Right atrium auricular region (tissue), 2 donors: ENCODE results near the gene XYLB. TPM values are rescaled to one million over a fixed set of nuclear protein-coding genes. Genes with fewer than 3 reads are reported as not detected.
A peak's percentile ranks its signal among the peaks of the same experiment; 100 is the strongest.

Source experiments
- DNase-seq: peaks from one replicate; pipeline ENCODE4 v3.0.0-alpha.2; 2019; ENCODE audit warnings: low spot score
- H3K27ac ChIP-seq, 2 donors: fragments of 200-600 bp; sonication (generic); 1 replicate in 1 of 2; 2 replicates in 1 of 2; pipeline ENCODE4 v1.5.1; 2016 to 2019
- H3K27me3 ChIP-seq, 2 donors: fragments of 200-600 bp; sonication (generic); one replicate each; pipeline versions ENCODE4 v1.5.1 to v1.6.0; 2017 to 2019
- H3K36me3 ChIP-seq: fragments of 200-600 bp; sonication (generic); one replicate; pipeline ENCODE4 v1.5.1; 2016
- H3K4me1 ChIP-seq, 2 donors: fragments of 200-600 bp; sonication (generic); one replicate each; pipeline versions ENCODE4 v1.5.1 to v1.6.0; 2017 to 2019
- H3K4me3 ChIP-seq, 2 donors: fragments of 200-600 bp; sonication (generic); 1 replicate in 1 of 2; 2 replicates in 1 of 2; pipeline ENCODE4 v1.5.1; 2017 to 2019; ENCODE audit warnings: mild to moderate bottlenecking in 1 of 2, moderate library complexity in 1 of 2
- H3K9me3 ChIP-seq, 2 donors: fragments of 200-600 bp; sonication (generic); one replicate each; pipeline ENCODE4 v1.5.1; 2019
- total RNA-seq, 2 donors: library from RNA; depleted of rRNA; stranded (reverse); fragments of >200 nt; gene quantifications; one replicate each; pipeline ENCODE4 v1.1.0, GENCODE V29; 2016
- TF ChIP-seq, protein P1 (sequence below), 2 donors: fragments of 200-600 bp; sonication (generic); IDR thresholded peaks; one replicate each; pipeline ENCODE4 v1.5.1; 2019; ENCODE audit warnings: antibody characterized with exemption in 2 of 2

The XYLB gene
- total RNA-seq, 2 donors from 2014 or later: 0.70 to 0.79 TPM

DNA sequence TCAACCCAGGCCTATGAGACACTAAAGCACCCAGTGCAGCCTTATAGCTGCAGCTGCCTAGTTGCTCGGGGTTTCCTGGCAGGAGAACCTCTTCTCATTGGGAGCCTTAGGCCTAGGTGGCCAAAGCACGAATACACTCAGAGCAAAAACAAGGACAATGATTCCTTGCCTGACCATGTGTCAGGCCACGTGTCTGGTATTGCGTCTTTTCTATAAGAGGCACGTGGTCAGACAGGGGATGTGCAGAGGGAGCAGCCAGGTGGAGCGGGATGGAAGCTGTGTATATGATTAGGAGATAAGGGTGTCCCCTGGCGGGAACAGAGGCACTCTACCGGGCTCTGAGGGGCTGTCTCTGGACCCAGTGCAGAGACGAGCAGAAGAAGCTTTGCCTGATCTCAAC lies 38.1 kb upstream of the XYLB start:
- TF ChIP-seq, protein P1, sequence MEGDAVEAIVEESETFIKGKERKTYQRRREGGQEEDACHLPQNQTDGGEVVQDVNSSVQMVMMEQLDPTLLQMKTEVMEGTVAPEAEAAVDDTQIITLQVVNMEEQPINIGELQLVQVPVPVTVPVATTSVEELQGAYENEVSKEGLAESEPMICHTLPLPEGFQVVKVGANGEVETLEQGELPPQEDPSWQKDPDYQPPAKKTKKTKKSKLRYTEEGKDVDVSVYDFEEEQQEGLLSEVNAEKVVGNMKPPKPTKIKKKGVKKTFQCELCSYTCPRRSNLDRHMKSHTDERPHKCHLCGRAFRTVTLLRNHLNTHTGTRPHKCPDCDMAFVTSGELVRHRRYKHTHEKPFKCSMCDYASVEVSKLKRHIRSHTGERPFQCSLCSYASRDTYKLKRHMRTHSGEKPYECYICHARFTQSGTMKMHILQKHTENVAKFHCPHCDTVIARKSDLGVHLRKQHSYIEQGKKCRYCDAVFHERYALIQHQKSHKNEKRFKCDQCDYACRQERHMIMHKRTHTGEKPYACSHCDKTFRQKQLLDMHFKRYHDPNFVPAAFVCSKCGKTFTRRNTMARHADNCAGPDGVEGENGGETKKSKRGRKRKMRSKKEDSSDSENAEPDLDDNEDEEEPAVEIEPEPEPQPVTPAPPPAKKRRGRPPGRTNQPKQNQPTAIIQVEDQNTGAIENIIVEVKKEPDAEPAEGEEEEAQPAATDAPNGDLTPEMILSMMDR (IDR thresholded peaks at IDR 0.05): no peak
- no peaks in the 10 kb centered on the region for H3K9me3 ChIP-seq
- H3K27ac ChIP-seq: no peak overlapping the region
- H3K4me1 ChIP-seq: no peaks in the 10 kb centered on the region
- no peak overlapping the region for H3K4me3 ChIP-seq
- H3K36me3 ChIP-seq: no peaks in the 10 kb centered on the region
- DNase-seq: no peak
- no peaks in the 10 kb centered on the region for H3K27me3 ChIP-seq

DNA sequence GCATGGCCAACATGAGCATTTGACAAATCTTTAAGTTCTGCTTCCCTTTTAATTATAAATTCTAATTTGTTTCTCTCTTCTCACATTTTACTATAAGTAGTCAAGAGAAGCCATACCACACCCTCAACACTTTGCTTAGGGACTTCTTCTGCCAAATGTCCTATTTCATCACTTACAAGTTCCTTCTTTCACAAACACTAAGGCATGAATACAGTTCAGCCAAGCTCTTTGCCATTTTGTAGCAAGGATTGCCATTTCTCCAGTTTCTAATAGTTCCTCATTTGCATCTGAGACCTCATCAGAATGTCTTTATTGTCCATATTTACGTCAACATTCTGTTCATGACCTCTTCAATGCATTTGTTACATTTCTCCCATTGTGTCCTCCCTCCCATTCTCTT lies 35.1 kb upstream of the XYLB start:
- H3K27me3 ChIP-seq: no peaks in the 10 kb centered on the region
- TF ChIP-seq, protein P1 (IDR thresholded peaks at IDR 0.05): no peak
- DNase-seq: no peak
- no peaks in the 10 kb centered on the region for H3K9me3 ChIP-seq
- no peaks in the 10 kb centered on the region for H3K4me1 ChIP-seq
- no peak overlapping the region for H3K27ac ChIP-seq
- H3K36me3 ChIP-seq: no peaks in the 10 kb centered on the region
- no peak overlapping the region for H3K4me3 ChIP-seq

DNA sequence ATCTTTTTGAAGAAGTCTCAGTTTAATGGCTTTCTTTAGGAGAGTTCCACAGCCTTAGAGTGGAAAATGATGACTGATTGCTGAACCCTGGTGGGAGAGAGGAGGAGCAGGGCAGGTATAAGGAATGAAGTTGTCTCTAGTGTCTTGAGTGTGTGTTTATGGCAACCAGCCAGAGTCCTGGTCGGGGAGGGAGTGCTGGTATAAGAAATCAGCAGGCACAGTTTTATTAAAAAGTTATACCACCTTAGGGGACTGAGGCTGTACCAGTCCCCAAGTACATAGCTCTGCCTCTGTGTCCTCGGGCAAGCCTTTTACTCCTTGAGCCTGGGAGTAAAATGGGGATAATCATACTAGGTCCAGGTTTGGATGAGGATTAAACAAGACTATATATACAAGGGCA lies 34.6 kb upstream of the XYLB start:
- TF ChIP-seq, protein P1 (IDR thresholded peaks at IDR 0.05): no peak

DNA sequence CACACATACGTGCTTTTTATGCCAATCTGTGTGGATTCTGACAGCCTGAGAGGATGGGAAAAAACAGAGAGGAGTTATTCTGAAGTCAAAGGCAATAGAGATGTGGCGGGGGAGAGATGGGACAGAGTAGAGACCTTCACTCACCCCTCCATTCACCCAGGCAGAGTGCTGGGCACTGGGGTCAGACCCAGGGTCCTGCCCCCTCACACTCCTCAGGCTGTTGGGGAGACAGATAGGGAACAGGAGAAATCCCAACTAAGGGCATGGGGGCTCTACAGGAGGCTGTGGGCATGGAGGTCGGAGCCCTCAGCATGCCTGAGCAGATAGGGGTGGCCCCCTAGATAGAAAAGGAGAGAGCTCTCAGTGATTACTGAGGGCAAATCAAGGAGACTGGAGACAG lies 34.2 kb upstream of the XYLB start:
- no peaks in the 10 kb centered on the region for H3K36me3 ChIP-seq
- TF ChIP-seq, protein P1 (IDR thresholded peaks at IDR 0.05): no peak
- no peak overlapping the region for H3K27ac ChIP-seq
- H3K4me1 ChIP-seq: no peaks in the 10 kb centered on the region
- no peak for DNase-seq
- no peaks in the 10 kb centered on the region for H3K27me3 ChIP-seq
- H3K4me3 ChIP-seq: no peak overlapping the region
- H3K9me3 ChIP-seq: no peaks in the 10 kb centered on the region

More for the DNA sequence above, 34.6 kb upstream of the XYLB start:
- Histone ChIP-seq H3K36me3 (no peaks in the 10 kb centered on the region), H3K27ac (no peak overlapping the region), H3K4me1 (no peaks in the 10 kb centered on the region), H3K9me3 (no peaks in the 10 kb centered on the region), H3K4me3 (no peak overlapping the region), H3K27me3 (no peaks in the 10 kb centered on the region)
- DNase-seq: peak; percentile 26

DNA sequence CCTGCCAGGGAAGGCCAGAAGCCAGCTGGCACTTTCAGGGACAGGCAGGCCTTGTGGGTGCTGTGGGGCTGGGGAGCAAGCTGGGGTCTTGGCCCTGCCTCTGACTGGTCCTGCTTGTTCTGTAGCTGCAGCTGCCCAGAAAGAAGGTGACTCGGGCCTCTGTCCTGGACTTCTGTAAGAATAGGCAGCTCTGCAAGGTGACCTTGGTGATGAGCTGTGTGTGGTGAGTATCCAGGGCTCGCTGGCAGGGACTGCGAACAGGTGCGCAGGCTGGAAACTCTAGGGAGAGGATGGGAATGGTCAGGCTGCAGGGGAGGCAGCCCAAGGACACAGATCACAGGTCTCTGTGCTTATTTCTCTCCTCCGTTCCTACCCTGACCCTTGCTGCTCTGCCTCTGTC lies 33.3 kb upstream of the XYLB start:
- peak; percentile 49 for DNase-seq
- Histone ChIP-seq H3K27me3 (no peaks in the 10 kb centered on the region), H3K4me3 (no peak overlapping the region), H3K4me1 (no peaks in the 10 kb centered on the region), H3K9me3 (no peaks in the 10 kb centered on the region), H3K36me3 (no peaks in the 10 kb centered on the region), H3K27ac (no peak overlapping the region)
- TF ChIP-seq, protein P1 (IDR thresholded peaks at IDR 0.05): no peak

DNA sequence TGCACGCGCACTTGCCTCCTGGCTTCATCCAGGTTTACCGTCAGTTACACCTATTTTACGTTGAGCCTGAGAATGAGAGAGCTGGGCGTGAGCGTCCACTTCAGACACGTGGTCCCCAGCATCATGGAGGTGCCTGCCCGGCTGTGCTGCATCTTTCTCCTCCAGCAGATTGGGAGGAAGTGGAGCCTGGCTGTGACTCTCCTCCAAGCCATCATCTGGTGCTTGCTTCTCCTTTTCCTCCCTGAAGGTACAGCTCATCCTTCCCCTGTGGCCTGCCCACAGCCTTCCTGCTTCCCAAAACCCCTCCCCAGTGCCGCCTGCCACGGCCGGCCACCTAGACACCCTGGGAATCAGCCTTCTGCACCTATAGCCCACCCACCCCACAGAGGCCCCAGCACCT lies 32.9 kb upstream of the XYLB start:
- no peaks in the 10 kb centered on the region for H3K27me3 ChIP-seq

More for the DNA sequence above, 32.9 kb upstream of the XYLB start:
- H3K9me3 ChIP-seq: no peaks in the 10 kb centered on the region
- no peaks in the 10 kb centered on the region for H3K4me1 ChIP-seq
- no peaks in the 10 kb centered on the region for H3K36me3 ChIP-seq
- no peak overlapping the region for H3K27ac ChIP-seq
- no peak overlapping the region for H3K4me3 ChIP-seq
- TF ChIP-seq, protein P1 (IDR thresholded peaks at IDR 0.05): no peak
- DNase-seq: no peak
